Breast epithelium (tissue), 4 donors: ENCODE measurements around the gene MKNK1. TPM values are rescaled to one million over a fixed set of nuclear protein-coding genes. Genes with fewer than 3 reads are reported as not detected.

Experiments used
- DNase-seq, 2 donors: peaks; one replicate each; pipeline ENCODE4 v3.0.0-alpha.2; 2019; ENCODE audit warnings: low spot score in 2 of 2
- H3K27ac ChIP-seq, 2 donors: fragments of 200-600 bp; sonication (generic) in 1 of 2; one replicate each; pipeline ENCODE4 v1.5.1; 2016 to 2019; ENCODE audit warnings: mild to moderate bottlenecking in 1 of 2
- H3K27me3 ChIP-seq, 2 donors: fragments of 200-600 bp; sonication (generic) in 1 of 2; one replicate each; pipeline versions ENCODE4 v1.5.1 to v1.6.0; 2017 to 2019; ENCODE audit warnings: control low read depth in 1 of 2, mild to moderate bottlenecking in 1 of 2
- H3K36me3 ChIP-seq: fragments of 200-600 bp; one replicate; pipeline ENCODE4 v1.5.1; 2019
- H3K4me1 ChIP-seq, 2 donors: fragments of 200-600 bp; sonication (generic); one replicate each; pipeline ENCODE4 v1.5.1; 2016 to 2019; ENCODE audit warnings: control low read depth in 1 of 2
- H3K4me3 ChIP-seq, 3 donors: fragments of 200-600 bp; sonication (generic); 1 replicate in 2 of 3; 2 replicates in 1 of 3; pipeline ENCODE4 v1.5.1; 2016 to 2019; ENCODE audit warnings: mild to moderate bottlenecking in 3 of 3, moderate library complexity in 2 of 3
- H3K9me3 ChIP-seq, 2 donors: fragments of 200-600 bp; sonication (generic) in 1 of 2; one replicate each; pipeline ENCODE4 v1.5.1; 2016 to 2019; ENCODE audit warnings: control low read depth in 1 of 2
- POLR2A ChIP-seq: fragments of 450-650 bp; IDR thresholded peaks from one replicate; pipeline ENCODE4 v1.6.1; 2016; ENCODE audit warnings: antibody characterized with exemption, mild to moderate bottlenecking, moderate library complexity
- POLR2AphosphoS5 ChIP-seq, 3 donors: sonication (generic); formaldehyde crosslinking; IDR thresholded peaks; one replicate each; pipeline ENCODE4 v1.6.1; 2017; ENCODE audit warnings: antibody characterized with exemption in 3 of 3
- intact Hi-C: fragments of 100-400 bp; cut with DNase I; formaldehyde crosslinking; loops from one replicate; pipeline ENCODE4 v1.15.1; 2023; ENCODE audit warnings: low total_unique reads
- total RNA-seq, 3 donors: library from RNA; depleted of rRNA; stranded (reverse); fragments of >200 nt; gene quantifications; one replicate each; pipeline ENCODE4 v1.1.0, GENCODE V29; 2016
- TF ChIP-seq, protein P1 (sequence below), 3 donors: fragments of 450-650 bp; IDR thresholded peaks; one replicate each; pipeline ENCODE4 v1.5.1; 2016 to 2017; ENCODE audit warnings: antibody characterized with exemption in 3 of 3, mild to moderate bottlenecking in 3 of 3, moderate library complexity in 3 of 3

Gene MKNK1
- total RNA-seq, 3 donors from 2014 or later: 34.7 to 51.5 (median 47.2) TPM

GRCh38 chr1:46612937-46613660, 9.0 kb upstream of the MKNK1 start:
- Histone ChIP-seq H3K9me3 (no peaks in the 10 kb centered on the region), H3K36me3 (no peaks in the 10 kb centered on the region), H3K4me1 (peaks cover 0 to 20% of the 10 kb centered on the region in 2 donors), H3K27me3 (no peaks in the 10 kb centered on the region), H3K4me3 (peak overlapping the region; percentile 3 to 52 (median 22)), H3K27ac (peak overlapping the region; percentile 42 to 51)
- intact Hi-C loops: no loop called here
- TF ChIP-seq POLR2AphosphoS5 (IDR thresholded peaks at IDR 0.05): no peak
- TF ChIP-seq, protein P1, sequence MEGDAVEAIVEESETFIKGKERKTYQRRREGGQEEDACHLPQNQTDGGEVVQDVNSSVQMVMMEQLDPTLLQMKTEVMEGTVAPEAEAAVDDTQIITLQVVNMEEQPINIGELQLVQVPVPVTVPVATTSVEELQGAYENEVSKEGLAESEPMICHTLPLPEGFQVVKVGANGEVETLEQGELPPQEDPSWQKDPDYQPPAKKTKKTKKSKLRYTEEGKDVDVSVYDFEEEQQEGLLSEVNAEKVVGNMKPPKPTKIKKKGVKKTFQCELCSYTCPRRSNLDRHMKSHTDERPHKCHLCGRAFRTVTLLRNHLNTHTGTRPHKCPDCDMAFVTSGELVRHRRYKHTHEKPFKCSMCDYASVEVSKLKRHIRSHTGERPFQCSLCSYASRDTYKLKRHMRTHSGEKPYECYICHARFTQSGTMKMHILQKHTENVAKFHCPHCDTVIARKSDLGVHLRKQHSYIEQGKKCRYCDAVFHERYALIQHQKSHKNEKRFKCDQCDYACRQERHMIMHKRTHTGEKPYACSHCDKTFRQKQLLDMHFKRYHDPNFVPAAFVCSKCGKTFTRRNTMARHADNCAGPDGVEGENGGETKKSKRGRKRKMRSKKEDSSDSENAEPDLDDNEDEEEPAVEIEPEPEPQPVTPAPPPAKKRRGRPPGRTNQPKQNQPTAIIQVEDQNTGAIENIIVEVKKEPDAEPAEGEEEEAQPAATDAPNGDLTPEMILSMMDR (IDR thresholded peaks at IDR 0.05): no peak
- TF ChIP-seq POLR2A: no peak
- no peak for DNase-seq

DNA sequence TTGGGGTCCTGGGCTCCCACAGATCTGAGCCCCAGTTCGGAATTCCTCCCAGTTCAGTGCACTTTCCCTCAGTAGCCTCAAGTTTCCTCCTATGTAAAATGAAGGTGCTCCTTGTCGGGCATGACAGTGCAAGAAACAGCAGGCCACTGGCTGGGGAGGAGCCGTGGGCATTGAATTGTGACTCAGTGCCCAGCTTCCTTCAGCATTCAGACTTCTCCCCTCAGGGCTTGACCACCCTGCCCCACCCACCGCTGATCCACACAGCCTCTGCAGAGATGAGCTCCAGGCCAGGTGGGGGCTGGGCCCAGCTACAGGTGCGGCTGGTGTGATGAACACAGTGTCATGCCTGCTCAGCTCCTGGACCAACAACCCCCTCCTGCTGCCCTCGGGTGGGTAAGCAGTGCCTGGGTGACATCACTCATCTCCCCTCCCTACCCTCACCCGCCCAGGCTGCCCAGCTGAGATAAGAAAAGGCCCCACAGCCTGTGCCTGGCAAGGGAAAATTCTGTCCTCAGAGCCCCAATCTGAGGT, 7.7 kb upstream of the MKNK1 start:
- Histone ChIP-seq H3K4me1 (peaks cover 0 to 20% of the 10 kb centered on the region in 2 donors), H3K36me3 (no peaks in the 10 kb centered on the region), H3K27ac (peak overlapping the region in 1 of 2 donors; percentile 46), H3K27me3 (no peaks in the 10 kb centered on the region), H3K9me3 (no peaks in the 10 kb centered on the region), H3K4me3 (peak overlapping the region in 1 of 3 donors; percentile 29)
- intact Hi-C loops: no loop called here
- TF ChIP-seq POLR2A: no peak
- no peak for TF ChIP-seq POLR2AphosphoS5 (IDR thresholded peaks at IDR 0.05)
- TF ChIP-seq, protein P1 (IDR thresholded peaks at IDR 0.05): no peak
- DNase-seq: no peak

DNA sequence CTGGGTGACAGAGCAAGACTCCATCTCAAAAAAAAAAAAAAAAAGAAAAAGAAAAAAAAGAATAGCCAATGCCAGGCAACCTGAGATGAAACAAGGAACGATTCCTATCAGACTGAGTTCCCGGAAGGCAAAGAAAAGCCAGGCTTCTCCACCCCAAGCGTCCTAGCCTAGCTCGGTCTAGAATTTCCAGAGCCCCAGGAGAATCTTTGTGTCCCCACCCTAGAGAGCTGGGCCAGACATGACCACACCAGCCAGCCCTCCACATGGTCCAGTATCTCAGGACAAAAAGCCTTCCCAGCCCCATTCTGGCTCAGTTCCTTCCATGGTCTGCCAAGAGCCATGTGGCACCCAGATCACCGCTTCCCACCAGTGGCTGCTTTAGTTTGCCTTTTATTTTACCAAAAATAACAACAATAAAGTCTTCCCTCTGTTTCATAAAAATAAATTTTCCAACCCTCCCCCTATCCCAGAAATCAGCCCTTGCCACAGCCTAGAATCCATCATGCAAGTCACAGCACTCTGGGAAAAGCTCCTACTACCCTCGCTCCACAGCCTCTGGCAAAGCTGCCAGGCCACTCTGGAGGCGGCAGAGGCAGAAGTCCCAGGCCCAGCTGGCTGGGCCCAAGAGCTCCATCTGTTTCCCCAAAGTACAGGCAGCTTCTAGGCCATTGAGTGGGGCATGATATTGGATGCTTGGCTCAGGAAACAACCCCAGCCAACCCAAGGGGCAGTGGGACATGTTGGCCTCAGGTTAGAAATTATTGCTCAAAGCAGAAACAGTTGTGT, 3.5 kb upstream of the MKNK1 start:
- intact Hi-C loops: no loop called here
- Histone ChIP-seq H3K4me1 (peaks cover 0 to 5% of the 10 kb centered on the region in 2 donors), H3K4me3 (no peak overlapping the region), H3K36me3 (no peaks in the 10 kb centered on the region), H3K9me3 (no peaks in the 10 kb centered on the region), H3K27ac (no peak overlapping the region), H3K27me3 (no peaks in the 10 kb centered on the region)
- TF ChIP-seq POLR2A (no peak), POLR2AphosphoS5 (IDR thresholded peaks at IDR 0.05) (no peak)
- TF ChIP-seq, protein P1 (IDR thresholded peaks at IDR 0.05): no peak
- no peak for DNase-seq

DNA sequence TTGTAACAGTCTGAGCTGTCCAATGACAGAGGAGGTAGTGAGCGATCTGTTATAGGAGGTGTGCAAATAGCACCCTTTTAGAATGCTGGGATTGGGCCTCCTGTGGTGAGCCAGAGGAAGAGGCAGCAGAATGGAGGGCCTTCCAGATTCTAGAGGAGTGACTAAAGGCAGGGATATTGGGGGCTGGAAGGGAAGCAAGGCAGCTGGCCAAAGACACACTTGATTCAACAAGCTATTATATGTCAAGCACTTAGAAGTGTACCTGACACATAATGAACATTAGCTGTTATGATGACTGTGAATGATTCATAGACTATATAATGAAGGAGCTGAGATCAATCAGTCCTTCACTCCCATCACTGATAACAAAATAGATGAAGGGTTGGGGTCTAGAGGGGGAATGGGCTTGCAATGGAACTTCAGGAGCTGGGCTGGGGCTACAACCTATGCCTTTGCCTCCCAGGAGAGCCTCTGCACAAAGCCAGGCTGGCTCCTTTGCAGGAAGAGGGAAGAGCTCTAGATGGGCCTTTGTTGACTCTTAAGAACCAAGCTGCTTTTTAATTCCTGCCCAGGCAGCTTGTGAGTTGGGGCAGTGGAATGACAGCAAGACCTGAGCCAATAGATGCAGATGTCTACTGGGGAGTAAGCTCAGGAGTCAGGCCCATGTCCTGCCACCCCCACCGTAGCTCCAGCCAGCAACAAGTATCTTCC, 2.3 kb upstream of the MKNK1 start:
- H3K36me3 ChIP-seq: no peaks in the 10 kb centered on the region
- H3K27ac ChIP-seq: no peak overlapping the region
- no peaks in the 10 kb centered on the region for H3K9me3 ChIP-seq
- TF ChIP-seq POLR2AphosphoS5 (IDR thresholded peaks at IDR 0.05): no peak
- TF ChIP-seq, protein P1 (IDR thresholded peaks at IDR 0.05): no peak
- no peak for TF ChIP-seq POLR2A
- no peak for DNase-seq
- H3K27me3 ChIP-seq: no peaks in the 10 kb centered on the region
- no peak overlapping the region for H3K4me3 ChIP-seq
- intact Hi-C loops: no loop called here
- peaks cover 0 to 5% of the 10 kb centered on the region in 2 donors for H3K4me1 ChIP-seq
